Measurements from ENCODE around the gene FNDC3B. TPM values are rescaled to one million over a fixed set of nuclear protein-coding genes. Genes with fewer than 3 reads are reported as not detected.

FNDC3B gene
- polyA plus RNA-seq, 2 of the 4 experiments (the other 2 are of a cell fraction), result 29.5 to 33.6 TPM

- TF ChIP-seq, protein P1, sequence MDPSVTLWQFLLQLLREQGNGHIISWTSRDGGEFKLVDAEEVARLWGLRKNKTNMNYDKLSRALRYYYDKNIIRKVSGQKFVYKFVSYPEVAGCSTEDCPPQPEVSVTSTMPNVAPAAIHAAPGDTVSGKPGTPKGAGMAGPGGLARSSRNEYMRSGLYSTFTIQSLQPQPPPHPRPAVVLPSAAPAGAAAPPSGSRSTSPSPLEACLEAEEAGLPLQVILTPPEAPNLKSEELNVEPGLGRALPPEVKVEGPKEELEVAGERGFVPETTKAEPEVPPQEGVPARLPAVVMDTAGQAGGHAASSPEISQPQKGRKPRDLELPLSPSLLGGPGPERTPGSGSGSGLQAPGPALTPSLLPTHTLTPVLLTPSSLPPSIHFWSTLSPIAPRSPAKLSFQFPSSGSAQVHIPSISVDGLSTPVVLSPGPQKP (IDR thresholded peaks at IDR 0.05; ENCODE audit: low read depth, low read length), result no peak
- TF ChIP-seq GATA3 (IDR thresholded peaks at IDR 0.05; ENCODE audit: borderline replicate concordance) (no peak), POLR2AphosphoS2 (conservative IDR thresholded peaks at IDR 0.05; ENCODE audit: low read length) (no peak), RFX5 (IDR thresholded peaks at IDR 0.05) (no peak), BCL3 (IDR thresholded peaks at IDR 0.05) (no peak), HEYL (CRISPR knock-in tag; IDR thresholded peaks at IDR 0.05) (no peak), RAD21 (conservative IDR thresholded peaks at IDR 0.05 in 1 of 2, IDR thresholded peaks at IDR 0.05 in 1 of 2) (no peak), RARB (CRISPR knock-in tag; IDR thresholded peaks at IDR 0.05) (no peak), KDM1A (IDR thresholded peaks at IDR 0.05; ENCODE audit: low read depth) (no peak), CHD4 (IDR thresholded peaks at IDR 0.05; ENCODE audit: borderline replicate concordance) (no peak), ZSCAN20 (CRISPR knock-in tag; IDR thresholded peaks at IDR 0.05) (no peak), FOSB (CRISPR knock-in tag; IDR thresholded peaks at IDR 0.05) (no peak)
- TF ChIP-seq, protein P2, sequence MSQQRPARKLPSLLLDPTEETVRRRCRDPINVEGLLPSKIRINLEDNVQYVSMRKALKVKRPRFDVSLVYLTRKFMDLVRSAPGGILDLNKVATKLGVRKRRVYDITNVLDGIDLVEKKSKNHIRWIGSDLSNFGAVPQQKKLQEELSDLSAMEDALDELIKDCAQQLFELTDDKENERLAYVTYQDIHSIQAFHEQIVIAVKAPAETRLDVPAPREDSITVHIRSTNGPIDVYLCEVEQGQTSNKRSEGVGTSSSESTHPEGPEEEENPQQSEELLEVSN (IDR thresholded peaks at IDR 0.05; ENCODE audit: borderline replicate concordance, low read depth), result no peak
- H3K27ac ChIP-seq, result no peak overlapping the region
- CTCF ChIA-PET, result no interaction called here
- POLR2A ChIA-PET, result no interaction called here
- H3K9me3 ChIP-seq, result no peaks in the 10 kb centered on the region
- no peak overlapping the region for H3K4me3 ChIP-seq
- DNase-seq (ENCODE audit: low read depth in 1 of 2, low spot score in 1 of 2), result no peak
- H3K4me1 ChIP-seq, result peaks cover 53% of the 10 kb centered on the region
- ATAC-seq, result no peak
- no peak for FAIRE-seq
- peak overlapping the region; percentile 8; the same call in 1 of the 3 replicates for H3K4me2 ChIP-seq
- 81% methylated on average over 4 of the region's 4 CpGs for WGBS (ENCODE audit: missing lambda C conversion rate)
These were observed 246.5 kb downstream of the FNDC3B start for GRCh38 chr3:172285844-172286243.

DNA sequence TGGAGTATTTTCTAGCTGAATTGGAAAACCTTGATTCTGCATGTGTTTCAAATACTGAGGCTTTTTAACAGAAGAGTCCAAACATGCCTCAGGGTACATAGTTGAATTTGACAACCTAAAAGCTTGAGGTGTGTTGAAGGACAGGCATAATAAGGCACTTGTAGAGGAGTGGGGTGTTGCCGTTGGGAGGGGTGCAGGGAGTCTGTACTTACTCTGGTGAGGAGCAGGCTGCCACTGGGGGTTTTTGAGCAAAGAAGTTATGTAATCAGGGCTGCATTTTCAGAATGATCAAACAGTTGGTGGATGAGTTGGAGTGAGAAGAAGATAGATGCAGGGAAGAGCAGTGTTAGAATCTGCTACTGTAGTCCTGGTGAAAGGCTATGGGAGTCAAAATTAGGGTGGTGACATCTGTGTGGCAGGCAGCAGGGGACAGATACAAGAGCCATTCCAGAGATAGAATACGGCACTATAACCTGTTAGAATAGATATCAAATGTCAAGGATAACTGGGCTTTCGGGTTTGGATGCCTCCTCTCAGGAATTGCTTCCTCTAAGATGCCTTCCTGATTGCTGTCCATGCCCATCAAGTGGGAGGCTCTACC is 247.3 kb downstream of the FNDC3B start:
- ChIA-PET POLR2A (no interaction called here), CTCF (no interaction called here)
- ATAC-seq (no peak), DNase-seq (ENCODE audit: low read depth in 1 of 2, low spot score in 1 of 2) (no peak), FAIRE-seq (no peak)
- no peak overlapping the region for H3K4me3 ChIP-seq
- H3K9me3 ChIP-seq, result no peaks in the 10 kb centered on the region
- H3K4me1 ChIP-seq, result peaks cover 50% of the 10 kb centered on the region
- TF ChIP-seq MAFK (IDR thresholded peaks at IDR 0.05; ENCODE audit: partially characterized antibody) (no peak), EP300 (IDR thresholded peaks at IDR 0.05) (no peak), RARB (CRISPR knock-in tag; IDR thresholded peaks at IDR 0.05) (no peak), HOXB13 (CRISPR knock-in tag; IDR thresholded peaks at IDR 0.05; ENCODE audit: low read depth) (no peak), JUNB (IDR thresholded peaks at IDR 0.05) (no peak), KDM5A (IDR thresholded peaks at IDR 0.05) (no peak), NR3C1 (IDR thresholded peaks at IDR 0.05) (no peak), RCOR1 (IDR thresholded peaks at IDR 0.05; ENCODE audit: low read depth, low read length) (no peak), BHLHE40 (IDR thresholded peaks at IDR 0.05; ENCODE audit: low read depth, low read length) (no peak), ZNF302 (CRISPR knock-in tag; IDR thresholded peaks at IDR 0.05) (no peak), CEBPB (IDR thresholded peaks at IDR 0.05) (no peak), RNF2 (IDR thresholded peaks at IDR 0.05; ENCODE audit: borderline replicate concordance, low read depth) (no peak), BCL3 (IDR thresholded peaks at IDR 0.05) (no peak), SREBF2 (IDR thresholded peaks at IDR 0.05) (no peak), ATOH8 (CRISPR knock-in tag; IDR thresholded peaks at IDR 0.05; ENCODE audit: low read depth) (no peak), FOSB (CRISPR knock-in tag; IDR thresholded peaks at IDR 0.05) (no peak), HES2 (IDR thresholded peaks at IDR 0.05) (no peak), PHF8 (IDR thresholded peaks at IDR 0.05; ENCODE audit: borderline replicate concordance, low read depth) (no peak), HOXB5 (CRISPR knock-in tag; IDR thresholded peaks at IDR 0.05) (no peak)
- peak overlapping the region in 1 of 2 experiments; percentile 41; a peak in 2 of 6 replicates for H3K27ac ChIP-seq
- no peak overlapping the region for H3K4me2 ChIP-seq
- WGBS (ENCODE audit: missing lambda C conversion rate), result 65% methylated on average over 3 of the region's 3 CpGs

Measured in A549 (cell line).